ENCODE results near the gene GINS1.
"Not testable (repeated sequence)": the region's sequence is repeated elsewhere in the genome, so short reads cannot be mapped to it uniquely, and the experiment has no call there.

Gene GINS1

GRCh38 chr20:25394276-25394675, 13.2 kb upstream of the GINS1 start:
- Histone ChIP-seq H3K27ac (ENCODE audit: low read length) (no peak overlapping the region), H3K4me1 (ENCODE audit: control insufficient read depth in 1 of 2, insufficient read depth in 2 of 2, low read length in 2 of 2) (peaks cover 0 to 8% of the 10 kb centered on the region in 2 donors), H3K4me3 (ENCODE audit: low read depth in 1 of 2, low read length in 2 of 2) (no peak overlapping the region), H3K9me3 (ENCODE audit: control insufficient read depth in 1 of 2, low read length in 2 of 2) (no peaks in the 10 kb centered on the region), H3K36me3 (ENCODE audit: control insufficient read depth in 1 of 2, insufficient read depth in 2 of 2, low read length in 2 of 2) (no peaks in the 10 kb centered on the region), H3K27me3 (ENCODE audit: low read depth, low read length) (no peaks in the 10 kb centered on the region)

- Histone ChIP-seq H3K36me3 (ENCODE audit: control insufficient read depth in 1 of 2, insufficient read depth in 2 of 2, low read length in 2 of 2) (no peaks in the 10 kb centered on the region), H3K9me3 (ENCODE audit: control insufficient read depth in 1 of 2, low read length in 2 of 2) (no peaks in the 10 kb centered on the region), H3K27me3 (ENCODE audit: low read depth, low read length) (no peaks in the 10 kb centered on the region), H3K4me3 (ENCODE audit: low read depth in 1 of 2, low read length in 2 of 2) (no peak overlapping the region), H3K27ac (ENCODE audit: low read length) (no peak overlapping the region), H3K4me1 (ENCODE audit: control insufficient read depth in 1 of 2, insufficient read depth in 2 of 2, low read length in 2 of 2) (peaks cover 0 to 2% of the 10 kb centered on the region in 2 donors)
Measured at GRCh38 chr20:25394996-25395395, 12.5 kb upstream of the GINS1 start.

DNA sequence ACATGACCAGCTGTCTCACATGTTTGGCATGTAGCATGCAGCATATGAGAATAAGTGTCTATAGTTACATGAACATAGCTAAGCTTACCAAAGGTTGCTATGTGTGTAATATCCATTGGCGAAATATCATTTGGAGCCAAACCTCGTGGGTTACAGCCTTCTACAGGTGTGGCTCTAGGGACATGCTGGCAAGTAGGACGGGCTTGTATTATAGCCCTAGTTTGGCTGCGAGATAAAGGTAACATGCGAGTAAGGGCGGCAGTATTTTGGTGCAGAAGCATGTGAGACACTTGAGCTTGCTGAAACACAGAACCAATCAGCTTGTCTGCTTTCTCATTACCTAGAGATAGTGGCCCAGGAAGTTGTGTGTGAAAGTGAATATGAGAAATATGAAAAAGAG, 10.4 kb upstream of the GINS1 start:
- no peaks in the 10 kb centered on the region for H3K27me3 ChIP-seq (ENCODE audit: low read depth, low read length)
- H3K27ac ChIP-seq (ENCODE audit: low read length), result no peak overlapping the region
- H3K4me1 ChIP-seq (ENCODE audit: control insufficient read depth in 1 of 2, insufficient read depth in 2 of 2, low read length in 2 of 2), result no peaks in the 10 kb centered on the region
- no peaks in the 10 kb centered on the region for H3K36me3 ChIP-seq (ENCODE audit: control insufficient read depth in 1 of 2, insufficient read depth in 2 of 2, low read length in 2 of 2)
- H3K9me3 ChIP-seq (ENCODE audit: control insufficient read depth in 1 of 2, low read length in 2 of 2), result peaks cover 0 to 2% of the 10 kb centered on the region in 2 donors
- H3K4me3 ChIP-seq (ENCODE audit: low read depth in 1 of 2, low read length in 2 of 2), result no peak overlapping the region

DNA sequence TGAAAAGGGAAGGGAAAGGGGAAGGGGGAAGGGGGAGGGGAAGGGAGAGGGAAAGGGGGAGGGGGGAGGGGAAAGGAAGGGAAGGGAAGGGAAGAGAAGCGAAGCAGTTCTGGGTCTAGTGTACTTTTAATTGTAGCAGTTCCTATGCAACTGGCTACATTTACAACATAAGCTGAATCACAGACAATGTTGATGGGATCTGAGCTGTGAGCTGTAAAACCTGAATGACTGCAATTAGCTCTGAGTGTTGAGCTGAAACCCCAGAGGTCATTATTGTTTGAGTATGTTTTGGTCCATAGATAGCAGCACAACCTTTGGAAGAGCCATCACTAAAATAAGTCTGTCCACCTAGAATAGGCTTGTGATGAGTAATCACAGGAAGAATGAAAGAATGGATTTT, 9.7 kb upstream of the GINS1 start:
- Histone ChIP-seq H3K27me3 (ENCODE audit: low read depth, low read length) (no peaks in the 10 kb centered on the region), H3K4me3 (ENCODE audit: low read depth in 1 of 2, low read length in 2 of 2) (no peak overlapping the region), H3K36me3 (ENCODE audit: control insufficient read depth in 1 of 2, insufficient read depth in 2 of 2, low read length in 2 of 2) (no peaks in the 10 kb centered on the region), H3K9me3 (ENCODE audit: control insufficient read depth in 1 of 2, low read length in 2 of 2) (peaks cover 0 to 7% of the 10 kb centered on the region in 2 donors), H3K4me1 (ENCODE audit: control insufficient read depth in 1 of 2, insufficient read depth in 2 of 2, low read length in 2 of 2) (no peaks in the 10 kb centered on the region), H3K27ac (ENCODE audit: low read length) (no peak overlapping the region)

GRCh38 chr20:25398376-25399036, 9.0 kb upstream of the GINS1 start:
- no peaks in the 10 kb centered on the region for H3K27me3 ChIP-seq (ENCODE audit: low read depth, low read length)
- no peak overlapping the region for H3K27ac ChIP-seq (ENCODE audit: low read length)
- no peak overlapping the region for H3K4me3 ChIP-seq (ENCODE audit: low read depth in 1 of 2, low read length in 2 of 2)
- H3K9me3 ChIP-seq (ENCODE audit: control insufficient read depth in 1 of 2, low read length in 2 of 2), result peaks cover 4 to 14% of the 10 kb centered on the region in 2 donors
- H3K36me3 ChIP-seq (ENCODE audit: control insufficient read depth in 1 of 2, insufficient read depth in 2 of 2, low read length in 2 of 2), result no peaks in the 10 kb centered on the region
- no peaks in the 10 kb centered on the region for H3K4me1 ChIP-seq (ENCODE audit: control insufficient read depth in 1 of 2, insufficient read depth in 2 of 2, low read length in 2 of 2)

DNA sequence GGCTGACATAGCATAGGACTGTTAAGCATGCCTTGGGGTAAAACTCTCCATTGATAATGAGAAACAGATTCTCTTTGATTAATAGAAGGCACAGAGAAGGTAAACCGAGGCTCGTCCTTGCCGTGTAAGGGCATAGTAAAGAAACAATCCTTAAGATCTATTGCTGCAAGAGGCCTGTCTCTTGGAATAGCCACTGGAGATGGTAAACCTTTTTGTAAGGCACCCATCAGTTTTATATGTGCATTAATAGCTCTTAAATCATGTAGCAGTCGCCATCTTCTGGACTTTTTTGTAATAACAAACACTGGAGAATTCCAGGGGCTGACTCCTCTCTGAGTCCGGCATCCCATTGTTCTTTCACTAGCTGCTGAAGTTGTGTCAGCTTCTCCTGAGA, 8.4 kb upstream of the GINS1 start:
- Histone ChIP-seq H3K36me3 (ENCODE audit: control insufficient read depth in 1 of 2, insufficient read depth in 2 of 2, low read length in 2 of 2) (no peaks in the 10 kb centered on the region), H3K27me3 (ENCODE audit: low read depth, low read length) (no peaks in the 10 kb centered on the region), H3K9me3 (ENCODE audit: control insufficient read depth in 1 of 2, low read length in 2 of 2) (peaks cover 8 to 19% of the 10 kb centered on the region in 2 donors), H3K4me1 (ENCODE audit: control insufficient read depth in 1 of 2, insufficient read depth in 2 of 2, low read length in 2 of 2) (no peaks in the 10 kb centered on the region), H3K27ac (ENCODE audit: low read length) (no peak overlapping the region), H3K4me3 (ENCODE audit: low read depth in 1 of 2, low read length in 2 of 2) (no peak overlapping the region)

- not testable (repeated sequence) for H3K36me3 ChIP-seq (ENCODE audit: control insufficient read depth in 1 of 2, insufficient read depth in 2 of 2, low read length in 2 of 2); H3K27ac ChIP-seq (ENCODE audit: low read length); H3K4me1 ChIP-seq (ENCODE audit: control insufficient read depth in 1 of 2, insufficient read depth in 2 of 2, low read length in 2 of 2); H3K27me3 ChIP-seq (ENCODE audit: low read depth, low read length); H3K4me3 ChIP-seq (ENCODE audit: low read depth in 1 of 2, low read length in 2 of 2)
- H3K9me3 ChIP-seq (ENCODE audit: control insufficient read depth in 1 of 2, low read length in 2 of 2), result peaks cover 8 to 19% of the 10 kb centered on the region in 2 donors
Measured at GRCh38 chr20:25400291-25400732, 7.2 kb upstream of the GINS1 start.

DNA sequence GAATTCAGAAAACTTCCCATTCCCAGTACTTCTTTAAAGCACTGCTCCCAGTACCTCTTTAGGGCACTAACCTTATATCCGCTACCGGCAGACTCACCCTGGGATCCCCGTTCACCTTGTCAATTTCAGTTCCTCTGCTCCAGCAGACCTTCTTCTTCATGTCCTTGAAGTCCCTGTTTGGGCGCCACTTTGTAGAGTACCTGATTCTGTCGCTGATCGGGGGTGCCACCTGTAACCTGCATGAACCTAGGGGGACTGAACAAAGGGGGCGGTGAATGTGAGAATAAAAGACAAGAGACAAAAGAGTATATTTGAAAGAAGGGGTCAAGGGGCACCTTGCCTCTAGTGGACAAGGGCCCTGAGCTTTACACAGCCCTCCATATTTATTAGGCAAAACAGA, 4.9 kb upstream of the GINS1 start:
- Histone ChIP-seq H3K4me3 (ENCODE audit: low read depth in 1 of 2, low read length in 2 of 2) (no peak overlapping the region), H3K27ac (ENCODE audit: low read length) (no peak overlapping the region), H3K27me3 (ENCODE audit: low read depth, low read length) (no peaks in the 10 kb centered on the region), H3K9me3 (ENCODE audit: control insufficient read depth in 1 of 2, low read length in 2 of 2) (peaks cover 8 to 19% of the 10 kb centered on the region in 2 donors), H3K36me3 (ENCODE audit: control insufficient read depth in 1 of 2, insufficient read depth in 2 of 2, low read length in 2 of 2) (no peaks in the 10 kb centered on the region), H3K4me1 (ENCODE audit: control insufficient read depth in 1 of 2, insufficient read depth in 2 of 2, low read length in 2 of 2) (no peaks in the 10 kb centered on the region)

- peaks cover 7 to 9% of the 10 kb centered on the region in 2 donors for H3K9me3 ChIP-seq (ENCODE audit: control insufficient read depth in 1 of 2, low read length in 2 of 2)
- peak overlapping the region; percentile 67 for H3K27ac ChIP-seq (ENCODE audit: low read length)
- H3K4me1 ChIP-seq (ENCODE audit: control insufficient read depth in 1 of 2, insufficient read depth in 2 of 2, low read length in 2 of 2), result peaks cover 3 to 10% of the 10 kb centered on the region in 2 donors
- H3K36me3 ChIP-seq (ENCODE audit: control insufficient read depth in 1 of 2, insufficient read depth in 2 of 2, low read length in 2 of 2), result no peaks in the 10 kb centered on the region
- H3K27me3 ChIP-seq (ENCODE audit: low read depth, low read length), result no peaks in the 10 kb centered on the region
- peak overlapping the region; percentile 73 to 90 for H3K4me3 ChIP-seq (ENCODE audit: low read depth in 1 of 2, low read length in 2 of 2)
Measured at GRCh38 chr20:25408170-25408547, 686 bp downstream of the GINS1 start.

DNA sequence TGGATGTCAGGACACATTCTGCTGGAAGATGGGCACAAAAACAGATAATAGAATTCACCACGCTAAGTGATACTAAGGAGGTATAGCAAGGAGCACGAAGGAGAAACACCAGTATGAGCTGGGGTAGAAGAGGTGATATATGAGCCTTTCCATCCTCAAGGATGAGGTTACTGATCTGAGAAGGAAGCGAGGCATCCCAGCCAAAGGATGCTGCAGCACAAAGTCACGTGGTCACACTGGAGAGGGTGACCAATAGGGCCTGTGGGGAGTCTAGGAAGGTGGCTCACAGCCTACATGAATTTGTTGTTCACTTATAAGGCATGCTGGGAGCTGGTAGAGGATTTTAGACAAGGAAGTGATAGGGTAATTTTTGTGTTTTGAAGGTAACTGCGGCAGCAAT, 1.4 kb downstream of the GINS1 start:
- no peak overlapping the region for H3K4me3 ChIP-seq (ENCODE audit: low read depth in 1 of 2, low read length in 2 of 2)
- no peaks in the 10 kb centered on the region for H3K36me3 ChIP-seq (ENCODE audit: control insufficient read depth in 1 of 2, insufficient read depth in 2 of 2, low read length in 2 of 2)
- no peaks in the 10 kb centered on the region for H3K27me3 ChIP-seq (ENCODE audit: low read depth, low read length)
- H3K4me1 ChIP-seq (ENCODE audit: control insufficient read depth in 1 of 2, insufficient read depth in 2 of 2, low read length in 2 of 2), result peaks cover 3 to 10% of the 10 kb centered on the region in 2 donors
- H3K27ac ChIP-seq (ENCODE audit: low read length), result no peak overlapping the region
- H3K9me3 ChIP-seq (ENCODE audit: control insufficient read depth in 1 of 2, low read length in 2 of 2), result peaks cover 0 to 2% of the 10 kb centered on the region in 2 donors

- no peak overlapping the region for H3K4me3 ChIP-seq (ENCODE audit: low read depth in 1 of 2, low read length in 2 of 2)
- H3K36me3 ChIP-seq (ENCODE audit: control insufficient read depth in 1 of 2, insufficient read depth in 2 of 2, low read length in 2 of 2), result no peaks in the 10 kb centered on the region
- H3K27ac ChIP-seq (ENCODE audit: low read length), result no peak overlapping the region
- H3K27me3 ChIP-seq (ENCODE audit: low read depth, low read length), result no peaks in the 10 kb centered on the region
- no peaks in the 10 kb centered on the region for H3K9me3 ChIP-seq (ENCODE audit: control insufficient read depth in 1 of 2, low read length in 2 of 2)
- no peaks in the 10 kb centered on the region for H3K4me1 ChIP-seq (ENCODE audit: control insufficient read depth in 1 of 2, insufficient read depth in 2 of 2, low read length in 2 of 2)
Measured at GRCh38 chr20:25418776-25419175, 11.3 kb downstream of the GINS1 start.

DNA sequence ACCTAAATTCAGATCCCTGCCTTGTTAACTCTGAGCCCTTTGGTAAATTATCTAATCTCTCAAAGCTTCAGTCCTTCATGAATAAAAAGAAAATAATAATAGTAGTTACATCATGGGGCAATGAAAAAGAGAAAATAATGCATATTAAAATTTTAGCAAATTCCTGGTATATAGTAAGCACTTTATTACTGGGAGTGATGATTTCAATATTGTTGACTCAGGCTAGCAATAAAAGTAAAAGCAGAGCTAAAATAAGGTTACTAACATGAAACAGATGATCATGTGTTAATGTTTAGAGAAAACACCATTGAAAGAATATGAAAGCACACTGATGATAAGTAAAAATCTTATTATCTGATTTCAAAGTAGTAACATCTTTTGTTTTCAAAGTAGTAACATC, 13.6 kb downstream of the GINS1 start:
- Histone ChIP-seq H3K27me3 (ENCODE audit: low read depth, low read length) (no peaks in the 10 kb centered on the region), H3K9me3 (ENCODE audit: control insufficient read depth in 1 of 2, low read length in 2 of 2) (no peaks in the 10 kb centered on the region), H3K4me3 (ENCODE audit: low read depth in 1 of 2, low read length in 2 of 2) (no peak overlapping the region), H3K4me1 (ENCODE audit: control insufficient read depth in 1 of 2, insufficient read depth in 2 of 2, low read length in 2 of 2) (no peaks in the 10 kb centered on the region), H3K36me3 (ENCODE audit: control insufficient read depth in 1 of 2, insufficient read depth in 2 of 2, low read length in 2 of 2) (no peaks in the 10 kb centered on the region), H3K27ac (ENCODE audit: low read length) (no peak overlapping the region)
